Pancreas (tissue), 10 donors: ENCODE results near the gene MCM10. TPM values are rescaled to one million over a fixed set of nuclear protein-coding genes. Genes with fewer than 3 reads are reported as not detected.

Experiments
- ATAC-seq, 4 donors: fragments of 200-7000 bp; cut with Tn5 transposase; one replicate each; pipeline versions ENCODE4 v1.8.0 to v1.9.1; 2020; ENCODE audit warnings: mild to moderate bottlenecking in 4 of 4, moderate library complexity in 4 of 4
- DNase-seq, 6 donors: peaks; one replicate each; pipeline ENCODE4 v3.0.0-alpha.2; 2020
- FAIRE-seq: peaks from 2 replicates; lab custom pipeline; 2012; peaks lifted over from hg19 to GRCh38; lab: Jason Lieb, UNC
- H3K27ac ChIP-seq, 4 donors: fragments of 200-600 bp; sonication (generic); 1 replicate in 3 of 4; 2 replicates in 1 of 4; pipeline versions ENCODE4 v1.5.0 to v1.8.0; 2020
- H3K27me3 ChIP-seq, 4 donors: fragments of 200-600 bp; one replicate each; pipeline ENCODE4 v1.8.0; 2021
- H3K36me3 ChIP-seq, 3 donors: fragments of 200-600 bp; sonication (generic) in 1 of 3; one replicate each; pipeline versions ENCODE4 v1.5.0 to v1.8.0; 2020 to 2021
- H3K4me1 ChIP-seq, 3 donors: fragments of 200-600 bp; one replicate each; pipeline ENCODE4 v1.8.0; 2021
- H3K4me3 ChIP-seq, 4 donors: fragments of 200-600 bp; sonication (generic) in 2 of 4; one replicate each; pipeline versions ENCODE4 v1.5.0 to v1.8.0; 2020 to 2021
- H3K9me3 ChIP-seq, 4 donors: fragments of 200-600 bp; one replicate each; pipeline ENCODE4 v1.8.0; 2021
- CTCF ChIP-seq, 4 donors: fragments of 200-600 bp; sonication (generic) in 3 of 4; IDR thresholded peaks; one replicate each; pipeline versions ENCODE4 v1.5.0 to v1.8.0; 2021; ENCODE audit warnings: antibody characterized with exemption in 4 of 4
- WGBS, 2 donors: extraction: QIAGEN DNeasy Blood & Tissue Kit; methylation state at CpG; one replicate each; pipeline ENCODE4 v1.1.7; 2013; 5-methylcytosine and 5-hydroxymethylcytosine counted together
- intact Hi-C, 3 donors: fragments of 100-400 bp; cut with DNase I; formaldehyde crosslinking; loops; one replicate each; pipeline versions ENCODE4 v1.11.1 to v1.14.2; 2022
- polyA plus RNA-seq, 2 donors: library from polyadenylated mRNA; stranded (reverse); fragments of 200-250 nt; gene quantifications; one replicate each; pipeline ENCODE4 v1.2.3, GENCODE V29; 2013
- total RNA-seq, 6 donors: library from RNA; stranded (reverse); fragmentation: NEBNext Ultra II Directional in 4 of 6; extraction: Animal tissue kit (Norgen Biotek cat#: 25700) in 4 of 6; gene quantifications; one replicate each; pipeline versions ENCODE4 v1.2.1 to v1.2.4, GENCODE V29; 2021 to 2023
- donor health status: healthy with polysubstance abuse.
- donor health status: DM: no; HTN: no; CAD: no; lungs with moderate emphysema.
- donor health status: DM: no; HTN: no; CAD: no.
- donor health status: control.
- donor health status: control.
- donor health status: Bipolar disorder and iron deficiency.
- donor health status: DM: yes; HTN: yes; CAD: no.
- donor health status: DM: no; HTN: no; CAD: no.
- donor health status: DM: no; HTN: no; CAD: no.
- donor health status: DM: yes; HTN: yes; CAD: no.

The MCM10 gene
- total and polyA plus RNA-seq, 8 donors, result 0.05 to 0.35 (median 0.28) TPM; not detected in 1

DNA sequence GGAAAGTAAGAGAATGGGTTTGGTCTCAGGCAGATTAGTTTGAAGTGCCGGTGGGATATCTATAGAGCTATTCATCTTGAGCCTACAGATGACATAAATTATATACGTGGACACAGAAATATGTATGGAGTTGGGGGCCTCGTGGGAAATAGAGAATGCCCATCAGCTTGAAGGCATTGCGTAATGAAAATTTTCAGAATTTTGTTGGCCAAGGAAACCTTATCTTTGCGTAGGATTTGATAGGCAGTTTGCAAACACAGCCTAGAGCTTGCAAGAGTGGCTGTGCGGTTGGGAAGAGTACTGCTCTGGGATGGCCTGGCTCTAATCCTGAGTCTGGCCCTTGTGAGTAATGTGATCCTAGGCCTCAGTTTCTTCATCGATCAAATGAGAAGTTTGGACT, 32.3 kb downstream of the MCM10 start:
- DNase-seq (no peak), FAIRE-seq (no peak), ATAC-seq (no peak)
- WGBS, 2 donors, result 67 to 68% methylated on average over 7 of the region's 7 CpGs
- Histone ChIP-seq H3K4me3 (no peak overlapping the region), H3K36me3 (no peaks in the 10 kb centered on the region), H3K4me1 (no peaks in the 10 kb centered on the region), H3K9me3 (no peaks in the 10 kb centered on the region), H3K27ac (no peak overlapping the region), H3K27me3 (no peaks in the 10 kb centered on the region)
- TF ChIP-seq CTCF (IDR thresholded peaks at IDR 0.05), result no peak
- intact Hi-C loops, result no loop called here

DNA sequence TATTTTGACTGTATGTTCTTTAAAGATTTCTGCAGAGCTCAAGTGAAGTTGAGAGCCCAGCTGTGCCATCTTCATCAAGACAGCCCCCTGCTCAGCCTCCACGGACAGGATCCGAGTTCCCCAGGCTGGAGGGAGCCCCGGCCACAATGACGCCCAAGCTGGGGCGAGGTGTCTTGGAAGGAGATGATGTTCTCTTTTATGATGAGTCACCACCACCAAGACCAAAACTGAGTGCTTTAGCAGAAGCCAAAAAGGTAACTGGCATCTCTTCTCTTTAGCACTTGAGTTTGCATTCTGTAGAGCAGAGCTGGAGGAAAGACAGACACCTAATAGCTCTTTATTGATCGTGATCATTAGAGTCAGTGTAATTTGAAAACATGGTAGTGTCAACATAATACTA, 33.7 kb downstream of the MCM10 start:
- intact Hi-C loops, result no loop called here
- no peak for DNase-seq
- H3K36me3 ChIP-seq, result no peaks in the 10 kb centered on the region
- H3K9me3 ChIP-seq, result no peaks in the 10 kb centered on the region
- TF ChIP-seq CTCF (IDR thresholded peaks at IDR 0.05), result no peak
- WGBS, 2 donors, result 93 to 96% methylated on average over 6 of the region's 6 CpGs
- no peak overlapping the region for H3K27ac ChIP-seq
- H3K27me3 ChIP-seq, result no peaks in the 10 kb centered on the region
- ATAC-seq, result no peak
- H3K4me1 ChIP-seq, result no peaks in the 10 kb centered on the region
- FAIRE-seq, result no peak
- no peak overlapping the region for H3K4me3 ChIP-seq

- Histone ChIP-seq H3K9me3 (no peaks in the 10 kb centered on the region), H3K36me3 (no peaks in the 10 kb centered on the region), H3K4me1 (no peaks in the 10 kb centered on the region), H3K27ac (no peak overlapping the region), H3K27me3 (no peaks in the 10 kb centered on the region), H3K4me3 (no peak overlapping the region)
- ATAC-seq (no peak), DNase-seq (no peak), FAIRE-seq (no peak)
- TF ChIP-seq CTCF (IDR thresholded peaks at IDR 0.05), result no peak
- intact Hi-C loops, result no loop called here
- WGBS, 2 donors, result 86 to 90% methylated on average over 6 of the region's 6 CpGs
Measured at GRCh38 chr10:13201132-13201531, 39.8 kb downstream of the MCM10 start.

GRCh38 chr10:13206091-13206490, 44.7 kb downstream of the MCM10 start:
- ATAC-seq, result no peak

More at GRCh38 chr10:13206091-13206490, 44.7 kb downstream of the MCM10 start:
- Histone ChIP-seq H3K4me1 (no peaks in the 10 kb centered on the region), H3K36me3 (no peaks in the 10 kb centered on the region), H3K27me3 (no peaks in the 10 kb centered on the region), H3K9me3 (no peaks in the 10 kb centered on the region), H3K27ac (no peak overlapping the region), H3K4me3 (no peak overlapping the region)
- TF ChIP-seq CTCF (IDR thresholded peaks at IDR 0.05), result no peak
- intact Hi-C loops, result no loop called here
- WGBS, 2 donors, result 80 to 82% methylated on average over 9 of the region's 9 CpGs
- no peak for DNase-seq
- no peak for FAIRE-seq
